Measurements from ENCODE around the gene FHAD1. TPM values are rescaled to one million over a fixed set of nuclear protein-coding genes. Genes with fewer than 3 reads are reported as not detected.

The FHAD1 gene
- total and polyA plus RNA-seq, 2 experiments from 2014 or later = 0.24 to 0.74 TPM

DNA sequence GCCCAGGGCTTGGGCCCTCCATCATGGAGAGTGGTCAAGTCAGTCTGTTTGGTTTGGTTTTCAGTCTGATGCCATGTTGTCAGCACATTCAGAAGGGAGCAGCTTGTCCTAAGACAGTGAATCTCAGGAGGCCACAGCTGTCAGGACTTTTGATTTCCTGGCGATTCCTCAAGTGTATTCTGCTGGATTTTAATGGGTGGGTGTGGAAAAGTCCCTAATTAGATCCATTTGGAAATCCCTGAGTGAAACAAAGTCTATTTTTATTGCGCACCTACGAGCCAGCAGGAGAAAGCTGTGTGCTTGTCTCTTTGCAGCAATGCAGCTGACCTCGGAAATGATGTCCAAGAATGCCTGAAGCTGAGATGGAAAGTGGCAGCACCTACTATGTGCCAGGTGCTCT is 21.6 kb upstream of the FHAD1 start:
- H3K27me3 ChIP-seq = no peaks in the 10 kb centered on the region

DNA sequence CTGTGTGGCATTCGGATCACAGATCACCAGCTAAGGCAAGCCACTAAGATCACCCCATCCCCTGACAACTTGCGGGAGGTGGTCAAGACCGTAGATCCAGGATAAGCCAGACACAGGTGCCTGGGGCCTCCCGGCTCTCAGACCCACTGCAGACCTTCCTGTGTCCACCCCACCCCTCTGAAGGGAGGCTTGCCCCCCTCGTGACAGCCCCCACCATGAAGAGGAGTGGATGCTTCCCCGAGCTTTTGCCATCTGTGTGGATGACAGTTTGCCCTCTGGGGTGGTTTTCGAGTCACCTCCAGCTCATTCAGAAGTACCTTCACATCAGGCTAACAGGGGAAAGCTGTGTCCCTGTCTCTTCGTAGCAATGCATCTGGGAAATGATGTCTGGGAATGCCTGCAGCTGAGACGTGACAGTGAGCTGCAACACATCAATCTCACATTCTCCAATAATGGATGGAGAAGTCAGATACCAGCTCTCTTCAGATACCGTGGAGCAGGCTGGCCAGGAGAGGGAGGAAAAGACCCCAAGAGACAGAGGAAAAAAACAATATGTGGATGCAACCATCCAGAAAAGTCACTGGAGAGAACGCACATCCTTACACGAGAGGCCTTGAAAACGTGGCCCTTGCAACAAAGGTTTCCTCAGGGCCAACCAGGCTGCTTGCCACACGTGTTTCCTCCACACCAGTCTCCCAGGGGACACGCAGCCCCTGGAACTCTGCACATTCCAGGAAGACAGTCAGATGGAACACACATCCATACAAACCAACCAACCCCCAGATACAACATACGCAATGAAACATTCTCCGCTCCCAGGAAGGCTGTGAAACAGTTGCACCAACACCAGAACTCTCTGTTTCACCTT is 20.4 kb upstream of the FHAD1 start:
- H3K36me3 ChIP-seq = no peaks in the 10 kb centered on the region
- H3K27me3 ChIP-seq = no peaks in the 10 kb centered on the region
- H3K9me3 ChIP-seq (ENCODE audit: low read depth) = no peaks in the 10 kb centered on the region
- TF ChIP-seq, protein P1, sequence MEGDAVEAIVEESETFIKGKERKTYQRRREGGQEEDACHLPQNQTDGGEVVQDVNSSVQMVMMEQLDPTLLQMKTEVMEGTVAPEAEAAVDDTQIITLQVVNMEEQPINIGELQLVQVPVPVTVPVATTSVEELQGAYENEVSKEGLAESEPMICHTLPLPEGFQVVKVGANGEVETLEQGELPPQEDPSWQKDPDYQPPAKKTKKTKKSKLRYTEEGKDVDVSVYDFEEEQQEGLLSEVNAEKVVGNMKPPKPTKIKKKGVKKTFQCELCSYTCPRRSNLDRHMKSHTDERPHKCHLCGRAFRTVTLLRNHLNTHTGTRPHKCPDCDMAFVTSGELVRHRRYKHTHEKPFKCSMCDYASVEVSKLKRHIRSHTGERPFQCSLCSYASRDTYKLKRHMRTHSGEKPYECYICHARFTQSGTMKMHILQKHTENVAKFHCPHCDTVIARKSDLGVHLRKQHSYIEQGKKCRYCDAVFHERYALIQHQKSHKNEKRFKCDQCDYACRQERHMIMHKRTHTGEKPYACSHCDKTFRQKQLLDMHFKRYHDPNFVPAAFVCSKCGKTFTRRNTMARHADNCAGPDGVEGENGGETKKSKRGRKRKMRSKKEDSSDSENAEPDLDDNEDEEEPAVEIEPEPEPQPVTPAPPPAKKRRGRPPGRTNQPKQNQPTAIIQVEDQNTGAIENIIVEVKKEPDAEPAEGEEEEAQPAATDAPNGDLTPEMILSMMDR (IDR thresholded peaks at IDR 0.05; ENCODE audit: low read depth, low read length) = no peak
- H3K27ac ChIP-seq = peak overlapping the region; percentile 84
- no peak overlapping the region for H3K4me3 ChIP-seq
- peak in 1 of 2 donors; percentile 64 for DNase-seq (ENCODE audit: low read depth in 1 of 2, low spot score in 1 of 2)
- H3K4me1 ChIP-seq (ENCODE audit: low read depth) = peaks cover 22% of the 10 kb centered on the region

More for the DNA sequence above, 21.6 kb upstream of the FHAD1 start:
- no peaks in the 10 kb centered on the region for H3K36me3 ChIP-seq
- peaks cover 31% of the 10 kb centered on the region for H3K4me1 ChIP-seq (ENCODE audit: low read depth)
- H3K27ac ChIP-seq = peak overlapping the region; percentile 49
- no peak for DNase-seq (ENCODE audit: low read depth in 1 of 2, low spot score in 1 of 2)
- TF ChIP-seq, protein P1 (IDR thresholded peaks at IDR 0.05; ENCODE audit: low read depth, low read length) = no peak
- no peaks in the 10 kb centered on the region for H3K9me3 ChIP-seq (ENCODE audit: low read depth)
- no peak overlapping the region for H3K4me3 ChIP-seq

DNA sequence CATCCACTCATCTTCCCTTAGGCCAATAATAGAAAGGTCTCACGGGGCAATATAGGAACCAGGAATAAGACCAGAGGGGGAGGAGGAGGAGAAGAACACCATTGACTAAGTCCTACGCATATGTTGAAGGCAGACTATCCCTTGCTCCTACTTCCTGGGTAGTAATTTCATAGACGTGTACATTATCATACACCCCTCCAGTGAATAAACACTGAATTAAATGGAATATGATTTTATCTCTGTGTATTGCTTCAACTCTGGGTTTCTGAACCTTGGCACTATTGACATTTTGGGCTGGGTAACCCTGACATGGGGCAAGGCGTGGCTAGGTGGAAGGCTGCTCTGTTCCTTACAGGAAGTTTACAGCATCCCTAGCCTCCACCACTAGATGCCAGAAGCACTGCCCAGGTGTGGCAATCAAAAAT is 17.3 kb upstream of the FHAD1 start:
- Histone ChIP-seq H3K27me3 (no peaks in the 10 kb centered on the region), H3K27ac (no peak overlapping the region), H3K36me3 (no peaks in the 10 kb centered on the region), H3K4me1 (ENCODE audit: low read depth) (peaks cover 22% of the 10 kb centered on the region), H3K4me3 (no peak overlapping the region), H3K9me3 (ENCODE audit: low read depth) (no peaks in the 10 kb centered on the region)
- DNase-seq (ENCODE audit: low read depth in 1 of 2, low spot score in 1 of 2) = no peak
- TF ChIP-seq, protein P1 (IDR thresholded peaks at IDR 0.05; ENCODE audit: low read depth, low read length) = no peak

DNA sequence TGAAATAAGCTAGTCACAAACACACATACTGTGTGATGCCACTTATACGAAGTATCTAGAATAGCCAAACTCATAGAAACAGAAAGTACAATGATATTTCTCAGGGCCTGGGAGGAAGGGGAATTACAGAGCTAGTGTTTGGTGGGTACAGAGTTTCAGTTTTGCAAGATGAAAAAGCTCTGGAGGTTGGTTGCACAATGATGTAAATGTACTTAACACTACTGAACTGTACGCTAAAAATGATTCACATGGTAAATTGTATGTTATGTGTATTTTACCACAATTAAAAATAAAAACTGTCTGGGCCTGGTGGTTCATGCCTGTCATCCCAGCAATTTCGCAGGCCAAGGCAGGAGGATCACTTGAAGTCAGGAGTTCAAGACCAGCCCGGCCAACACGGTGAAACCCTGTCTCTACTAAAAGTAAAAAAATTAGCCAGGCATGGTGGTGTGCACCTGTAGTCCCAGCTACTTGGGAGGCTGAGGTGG is 15.3 kb upstream of the FHAD1 start:
- H3K4me3 ChIP-seq = no peak overlapping the region
- TF ChIP-seq, protein P1 (IDR thresholded peaks at IDR 0.05; ENCODE audit: low read depth, low read length) = no peak

DNA sequence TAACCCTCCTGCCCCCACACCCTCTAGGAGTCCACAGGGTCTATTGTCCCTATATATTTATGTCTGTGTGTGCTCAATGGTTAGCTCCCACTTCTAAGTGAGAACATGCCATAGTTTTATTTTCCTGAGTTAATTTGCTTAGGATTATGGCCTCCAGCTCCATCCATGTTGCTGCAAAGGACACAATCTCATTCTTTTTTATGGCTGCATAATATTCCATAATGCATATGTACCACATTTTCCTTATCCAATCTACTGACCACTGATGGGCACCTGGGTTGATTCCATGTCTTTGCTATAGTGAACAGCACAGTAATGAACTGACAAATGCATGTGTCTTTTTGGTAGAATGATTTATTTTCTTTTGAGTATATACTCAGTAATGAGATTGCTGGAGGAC is 13.3 kb upstream of the FHAD1 start:
- Histone ChIP-seq H3K27ac (no peak overlapping the region), H3K36me3 (no peaks in the 10 kb centered on the region), H3K27me3 (no peaks in the 10 kb centered on the region), H3K9me3 (ENCODE audit: low read depth) (no peaks in the 10 kb centered on the region), H3K4me1 (ENCODE audit: low read depth) (no peaks in the 10 kb centered on the region), H3K4me3 (no peak overlapping the region)
- TF ChIP-seq, protein P1 (IDR thresholded peaks at IDR 0.05; ENCODE audit: low read depth, low read length) = no peak
- no peak for DNase-seq (ENCODE audit: low read depth in 1 of 2, low spot score in 1 of 2)

More for the DNA sequence above, 15.3 kb upstream of the FHAD1 start:
- Histone ChIP-seq H3K36me3 (no peaks in the 10 kb centered on the region), H3K9me3 (ENCODE audit: low read depth) (no peaks in the 10 kb centered on the region), H3K27ac (no peak overlapping the region), H3K27me3 (no peaks in the 10 kb centered on the region), H3K4me1 (ENCODE audit: low read depth) (peaks cover 11% of the 10 kb centered on the region)
- DNase-seq (ENCODE audit: low read depth in 1 of 2, low spot score in 1 of 2) = no peak

All from cardiac muscle cell (in vitro differentiated cells and primary cell).